Lung (tissue), 12 donors: ENCODE data around the gene MUC20. TPM values are rescaled to one million over a fixed set of nuclear protein-coding genes. Genes with fewer than 3 reads are reported as not detected.

Experiments used
- ATAC-seq: fragments of 200-7000 bp; cut with Tn5 transposase; one replicate; pipeline ENCODE4 v1.9.1; 2020; ENCODE audit warnings: moderate number of reproducible peaks; ENCODE audit not compliant: insufficient read depth, low FRiP score
- DNase-seq, 3 donors: peaks; one replicate each; pipeline ENCODE4 v3.0.0-alpha.2; 2013 to 2017
- H3K27ac ChIP-seq, 2 donors: one replicate each; pipeline ENCODE4 v1.5.1; 2013; ENCODE audit warnings: mild to moderate bottlenecking in 2 of 2, moderate library complexity in 2 of 2, control low read depth in 1 of 2, inconsistent platforms in 1 of 2, low read depth in 1 of 2, low read length in 1 of 2
- H3K27me3 ChIP-seq, 3 donors: one replicate each; pipeline ENCODE4 v1.5.1; 2013; ENCODE audit warnings: low read length in 2 of 3; ENCODE audit not compliant: control insufficient read depth in 3 of 3, insufficient read depth in 3 of 3
- H3K36me3 ChIP-seq, 4 donors: one replicate each; pipeline ENCODE4 v1.5.1; 2013; ENCODE audit warnings: low read length in 4 of 4, mild to moderate bottlenecking in 1 of 4, moderate library complexity in 1 of 4; ENCODE audit not compliant: control insufficient read depth in 4 of 4, insufficient read depth in 4 of 4
- H3K4me1 ChIP-seq, 5 donors: one replicate each; pipeline ENCODE4 v1.5.1; 2013; ENCODE audit warnings: low read length in 5 of 5, mild to moderate bottlenecking in 2 of 5, moderate library complexity in 1 of 5; ENCODE audit not compliant: control insufficient read depth in 5 of 5, insufficient read depth in 5 of 5
- H3K4me3 ChIP-seq: one replicate; pipeline ENCODE4 v1.5.1; 2013; ENCODE audit warnings: mild to moderate bottlenecking, control low read depth, moderate library complexity
- H3K9ac ChIP-seq, 2 donors: one replicate each; pipeline ENCODE4 v1.5.1; 2013; ENCODE audit warnings: low read length in 2 of 2, control low read depth in 1 of 2; ENCODE audit not compliant: insufficient read depth in 1 of 2
- H3K9me3 ChIP-seq, 4 donors: one replicate each; pipeline ENCODE4 v1.5.1; 2013; ENCODE audit warnings: low read length in 3 of 4, mild to moderate bottlenecking in 1 of 4, moderate library complexity in 1 of 4; ENCODE audit not compliant: control insufficient read depth in 4 of 4, insufficient read depth in 3 of 4
- WGBS, 2 donors: extraction: QIAGEN DNeasy Blood & Tissue Kit; methylation state at CpG; one replicate each; pipeline ENCODE4 v1.1.7; 2013; 5-methylcytosine and 5-hydroxymethylcytosine counted together
- polyA plus RNA-seq, 2 donors: library from polyadenylated mRNA; stranded (reverse); fragments of 200-250 nt; gene quantifications; one replicate each; pipeline ENCODE4 v1.2.1, GENCODE V29; 2013
- total RNA-seq, 2 donors: library from RNA; depleted of rRNA in 1 of 2; stranded (reverse); fragments of >200 nt in 1 of 2; gene quantifications; one replicate each; pipeline ENCODE4 v1.2.1, GENCODE V29; 2014 to 2021
- TF ChIP-seq, protein P1 (sequence below): IDR thresholded peaks from 2 replicates; pipeline ENCODE4 v1.5.1; 2012; ENCODE audit warnings: mild to moderate bottlenecking; ENCODE audit errors: control extremely low read depth, extremely low read depth
- donor health status: control.
- donor health status: control.
- donor health status: Bipolar disorder and iron deficiency.
- donor health status: healthy.
- donor health status: DM: yes; HTN: yes; CAD: no.

Gene MUC20
- total and polyA plus RNA-seq, 4 donors: 11.0 to 23.9 (median 18.2) TPM

DNA sequence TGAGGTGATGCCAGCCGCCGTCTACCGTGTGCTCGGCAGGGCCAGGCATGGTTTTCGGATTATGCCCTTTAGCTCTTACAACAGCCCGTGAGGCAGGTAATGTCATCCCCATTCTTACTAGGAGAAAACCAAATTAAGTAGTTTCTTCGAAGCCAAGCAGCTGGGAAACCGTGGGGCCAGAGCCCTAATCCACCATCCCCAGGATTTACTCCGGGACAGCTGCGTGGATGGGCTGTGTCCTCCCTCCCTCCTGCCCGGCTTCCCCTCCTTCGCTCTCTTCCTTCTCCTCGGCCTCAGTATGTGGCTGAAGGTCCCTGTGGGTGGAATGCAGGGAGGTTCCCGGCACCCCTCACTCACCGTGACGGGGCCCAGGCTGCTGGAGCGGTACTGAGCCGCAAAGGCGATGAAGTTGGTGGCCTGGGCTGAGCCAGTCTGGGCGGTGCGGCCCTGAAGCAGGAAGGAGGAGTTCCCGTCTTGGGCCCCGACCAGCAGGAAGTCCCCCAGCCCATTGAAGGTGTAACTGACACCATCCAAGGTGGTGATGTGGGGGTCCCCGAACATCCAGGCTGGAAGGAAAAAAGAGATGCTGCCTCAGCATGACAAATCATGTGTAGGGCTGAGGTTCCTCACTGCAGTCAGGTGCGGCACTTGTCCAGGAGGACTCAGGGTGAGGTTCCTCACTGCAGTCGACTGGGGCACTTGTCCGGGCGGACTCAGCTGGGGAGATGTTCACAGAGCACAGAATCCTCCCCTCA is 42.5 kb downstream of the MUC20 start:
- no peaks in the 10 kb centered on the region for H3K36me3 ChIP-seq
- no peaks in the 10 kb centered on the region for H3K4me1 ChIP-seq
- no peak overlapping the region for H3K27ac ChIP-seq
- no peak overlapping the region for H3K4me3 ChIP-seq
- no peaks in the 10 kb centered on the region for H3K9me3 ChIP-seq
- no peak overlapping the region for H3K9ac ChIP-seq
- no peak for DNase-seq
- peaks cover 0 to 7% (median 0%) of the 10 kb centered on the region in 3 donors for H3K27me3 ChIP-seq
- no peak for ATAC-seq
- 82 to 83% methylated on average over 28 of the region's 28 CpGs for WGBS, 2 donors
- TF ChIP-seq, protein P1, sequence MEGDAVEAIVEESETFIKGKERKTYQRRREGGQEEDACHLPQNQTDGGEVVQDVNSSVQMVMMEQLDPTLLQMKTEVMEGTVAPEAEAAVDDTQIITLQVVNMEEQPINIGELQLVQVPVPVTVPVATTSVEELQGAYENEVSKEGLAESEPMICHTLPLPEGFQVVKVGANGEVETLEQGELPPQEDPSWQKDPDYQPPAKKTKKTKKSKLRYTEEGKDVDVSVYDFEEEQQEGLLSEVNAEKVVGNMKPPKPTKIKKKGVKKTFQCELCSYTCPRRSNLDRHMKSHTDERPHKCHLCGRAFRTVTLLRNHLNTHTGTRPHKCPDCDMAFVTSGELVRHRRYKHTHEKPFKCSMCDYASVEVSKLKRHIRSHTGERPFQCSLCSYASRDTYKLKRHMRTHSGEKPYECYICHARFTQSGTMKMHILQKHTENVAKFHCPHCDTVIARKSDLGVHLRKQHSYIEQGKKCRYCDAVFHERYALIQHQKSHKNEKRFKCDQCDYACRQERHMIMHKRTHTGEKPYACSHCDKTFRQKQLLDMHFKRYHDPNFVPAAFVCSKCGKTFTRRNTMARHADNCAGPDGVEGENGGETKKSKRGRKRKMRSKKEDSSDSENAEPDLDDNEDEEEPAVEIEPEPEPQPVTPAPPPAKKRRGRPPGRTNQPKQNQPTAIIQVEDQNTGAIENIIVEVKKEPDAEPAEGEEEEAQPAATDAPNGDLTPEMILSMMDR: no peak

DNA sequence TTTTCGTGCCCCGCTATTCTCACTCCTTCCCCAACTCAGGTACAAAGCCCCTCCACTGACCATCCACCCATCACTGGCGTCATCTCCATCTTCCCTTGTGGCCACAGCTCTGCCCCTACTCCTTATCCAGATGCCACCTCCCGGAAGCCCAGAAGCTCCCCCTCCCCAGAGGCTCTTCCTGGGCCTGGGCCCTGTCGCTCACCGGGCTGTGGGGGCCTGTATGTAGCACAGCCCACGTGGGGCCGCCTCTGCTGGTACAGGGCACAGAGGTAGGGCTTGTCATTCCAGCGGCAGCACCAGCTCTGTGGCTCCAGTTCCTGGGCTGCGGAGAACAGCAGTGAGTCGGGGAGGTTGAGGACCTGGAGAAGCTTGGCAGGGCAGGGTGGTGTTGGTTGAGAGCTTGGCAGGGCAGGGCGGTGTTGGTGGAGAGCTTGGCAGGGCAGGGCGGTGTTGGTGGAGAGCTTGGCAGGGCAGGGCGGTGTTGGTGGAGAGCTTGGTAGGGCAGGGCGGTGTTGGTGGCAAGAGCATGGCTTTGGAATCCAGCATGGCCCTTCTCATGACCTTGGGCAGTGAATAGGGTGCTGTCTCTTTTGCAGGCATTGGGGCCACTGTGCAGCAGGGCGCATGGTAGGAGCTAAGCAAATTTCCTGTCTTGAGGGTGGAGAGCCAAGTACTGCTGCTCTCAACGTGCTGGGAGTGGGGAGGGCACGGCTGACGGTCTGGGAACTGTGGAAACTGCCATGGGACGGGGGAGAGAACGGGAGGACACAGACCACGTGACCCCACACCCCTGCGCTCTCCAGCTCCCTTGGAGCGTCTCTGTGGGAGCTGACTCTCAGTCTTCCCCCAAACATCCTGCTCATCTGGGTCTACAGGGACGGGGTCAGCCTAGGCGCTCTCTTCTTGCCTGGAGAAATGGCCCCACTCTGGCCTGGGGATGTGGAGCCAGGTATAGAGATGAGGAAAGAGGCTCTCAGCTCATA is 43.4 kb downstream of the MUC20 start:
- no peak overlapping the region for H3K4me3 ChIP-seq
- TF ChIP-seq, protein P1: no peak
- H3K4me1 ChIP-seq: no peaks in the 10 kb centered on the region
- ATAC-seq (no peak), DNase-seq (no peak)
- peaks cover 0 to 7% (median 0%) of the 10 kb centered on the region in 3 donors for H3K27me3 ChIP-seq
- H3K27ac ChIP-seq: no peak overlapping the region
- H3K9me3 ChIP-seq: no peaks in the 10 kb centered on the region
- WGBS, 2 donors: 80 to 85% methylated on average over 26 of the region's 26 CpGs
- H3K9ac ChIP-seq: no peak overlapping the region
- no peaks in the 10 kb centered on the region for H3K36me3 ChIP-seq

DNA sequence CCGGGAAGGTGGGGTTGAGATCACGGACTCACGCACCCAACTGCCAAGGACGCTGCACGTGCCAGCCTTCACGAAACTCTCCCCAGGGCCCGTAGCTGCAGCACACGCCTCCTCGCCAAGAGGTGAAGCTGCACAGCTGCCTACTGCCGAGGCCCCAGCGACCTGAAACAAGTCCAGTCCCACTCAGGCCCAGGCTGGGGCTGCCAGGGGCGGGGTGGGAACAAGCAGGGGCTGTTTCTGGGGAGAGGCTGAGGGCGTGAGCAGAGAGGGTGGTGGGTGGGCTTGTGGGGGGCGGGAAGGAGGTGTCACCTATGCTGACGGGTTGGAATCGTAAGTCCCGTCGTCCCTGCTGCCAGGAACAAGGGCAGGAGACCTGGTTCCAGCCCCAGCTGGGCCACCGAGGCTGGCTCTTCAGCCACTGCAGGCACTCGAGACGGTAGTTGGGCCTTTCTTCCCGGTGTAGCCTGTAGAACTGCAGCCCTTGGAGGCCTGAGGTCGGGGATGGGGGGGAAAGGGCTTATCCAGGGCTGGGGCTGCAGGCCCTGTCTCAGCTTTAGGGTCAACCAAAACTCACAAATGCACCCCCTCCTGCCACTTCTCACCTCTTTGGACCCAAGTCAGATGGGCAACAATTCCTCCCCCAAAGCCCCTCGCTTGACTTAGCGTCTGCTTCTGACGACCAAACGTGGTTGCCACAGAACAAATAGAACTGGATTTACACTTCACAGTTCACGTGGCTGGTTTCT is 44.4 kb downstream of the MUC20 start:
- Histone ChIP-seq H3K9me3 (no peaks in the 10 kb centered on the region), H3K27ac (no peak overlapping the region), H3K36me3 (no peaks in the 10 kb centered on the region), H3K9ac (no peak overlapping the region), H3K4me1 (no peaks in the 10 kb centered on the region), H3K4me3 (no peak overlapping the region), H3K27me3 (peaks cover 0 to 7% (median 0%) of the 10 kb centered on the region in 3 donors)
- TF ChIP-seq, protein P1: no peak
- DNase-seq: no peak
- 88 to 92% methylated on average over 28 of the region's 28 CpGs for WGBS, 2 donors
- ATAC-seq: no peak
